OCI-LY7 (cell line): ENCODE data around the gene BLTP3B.

Experiments used
- EZH2phosphoT487 ChIP-seq: fragments of 200-600 bp; sonication (generic); IDR thresholded peaks from 2 replicates; pipeline ENCODE4 v1.6.1; 2018; ENCODE audit warnings: low read depth, borderline replicate concordance, mild to moderate bottlenecking, mixed run types, antibody characterized with exemption, low read length, moderate library complexity, mixed read lengths
- TF ChIP-seq, protein P1 (sequence below): fragments of 200-600 bp; sonication (generic); conservative IDR thresholded peaks from 2 replicates; pipeline ENCODE4 v1.5.1; 2014; ENCODE audit warnings: mild to moderate bottlenecking, antibody characterized with exemption, low read length, moderate library complexity, mixed read lengths

GRCh38 chr12:100114574-100114973 is 28.1 kb downstream of the BLTP3B start:
- TF ChIP-seq, protein P1, sequence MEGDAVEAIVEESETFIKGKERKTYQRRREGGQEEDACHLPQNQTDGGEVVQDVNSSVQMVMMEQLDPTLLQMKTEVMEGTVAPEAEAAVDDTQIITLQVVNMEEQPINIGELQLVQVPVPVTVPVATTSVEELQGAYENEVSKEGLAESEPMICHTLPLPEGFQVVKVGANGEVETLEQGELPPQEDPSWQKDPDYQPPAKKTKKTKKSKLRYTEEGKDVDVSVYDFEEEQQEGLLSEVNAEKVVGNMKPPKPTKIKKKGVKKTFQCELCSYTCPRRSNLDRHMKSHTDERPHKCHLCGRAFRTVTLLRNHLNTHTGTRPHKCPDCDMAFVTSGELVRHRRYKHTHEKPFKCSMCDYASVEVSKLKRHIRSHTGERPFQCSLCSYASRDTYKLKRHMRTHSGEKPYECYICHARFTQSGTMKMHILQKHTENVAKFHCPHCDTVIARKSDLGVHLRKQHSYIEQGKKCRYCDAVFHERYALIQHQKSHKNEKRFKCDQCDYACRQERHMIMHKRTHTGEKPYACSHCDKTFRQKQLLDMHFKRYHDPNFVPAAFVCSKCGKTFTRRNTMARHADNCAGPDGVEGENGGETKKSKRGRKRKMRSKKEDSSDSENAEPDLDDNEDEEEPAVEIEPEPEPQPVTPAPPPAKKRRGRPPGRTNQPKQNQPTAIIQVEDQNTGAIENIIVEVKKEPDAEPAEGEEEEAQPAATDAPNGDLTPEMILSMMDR = no peak
- TF ChIP-seq EZH2phosphoT487 = no peak
